RWPE1 (cell line): ENCODE data around the gene IFT74.

Experiments used
- CTCF ChIA-PET: fragments of 350-600 bp; sonication (Branson Sonifier 250); formaldehyde crosslinking; extraction: SDS; loops from one replicate; lab custom pipeline; 2021; lab: Yijun Ruan, JAX
- POLR2A ChIA-PET: fragments of 400-600 bp; formaldehyde crosslinking; extraction: SDS; loops from one replicate; lab custom pipeline; 2020; ENCODE audit warnings: antibody characterized with exemption; ENCODE audit not compliant: low non-redundant PET; lab: Yijun Ruan, JAX
- DNase-seq: peaks from one replicate; pipeline ENCODE4 v3.0.0; 2012; ENCODE audit warnings: low spot score
- H3K27ac ChIP-seq: fragments of 450-650 bp; 2 replicates; pipeline ENCODE4 v1.5.1; 2017
- TF ChIP-seq, protein P1 (sequence below): fragments of 450-650 bp; conservative IDR thresholded peaks from 2 replicates; pipeline ENCODE4 v1.5.1; 2017; ENCODE audit warnings: low read depth, mild to moderate bottlenecking

IFT74 gene

DNA sequence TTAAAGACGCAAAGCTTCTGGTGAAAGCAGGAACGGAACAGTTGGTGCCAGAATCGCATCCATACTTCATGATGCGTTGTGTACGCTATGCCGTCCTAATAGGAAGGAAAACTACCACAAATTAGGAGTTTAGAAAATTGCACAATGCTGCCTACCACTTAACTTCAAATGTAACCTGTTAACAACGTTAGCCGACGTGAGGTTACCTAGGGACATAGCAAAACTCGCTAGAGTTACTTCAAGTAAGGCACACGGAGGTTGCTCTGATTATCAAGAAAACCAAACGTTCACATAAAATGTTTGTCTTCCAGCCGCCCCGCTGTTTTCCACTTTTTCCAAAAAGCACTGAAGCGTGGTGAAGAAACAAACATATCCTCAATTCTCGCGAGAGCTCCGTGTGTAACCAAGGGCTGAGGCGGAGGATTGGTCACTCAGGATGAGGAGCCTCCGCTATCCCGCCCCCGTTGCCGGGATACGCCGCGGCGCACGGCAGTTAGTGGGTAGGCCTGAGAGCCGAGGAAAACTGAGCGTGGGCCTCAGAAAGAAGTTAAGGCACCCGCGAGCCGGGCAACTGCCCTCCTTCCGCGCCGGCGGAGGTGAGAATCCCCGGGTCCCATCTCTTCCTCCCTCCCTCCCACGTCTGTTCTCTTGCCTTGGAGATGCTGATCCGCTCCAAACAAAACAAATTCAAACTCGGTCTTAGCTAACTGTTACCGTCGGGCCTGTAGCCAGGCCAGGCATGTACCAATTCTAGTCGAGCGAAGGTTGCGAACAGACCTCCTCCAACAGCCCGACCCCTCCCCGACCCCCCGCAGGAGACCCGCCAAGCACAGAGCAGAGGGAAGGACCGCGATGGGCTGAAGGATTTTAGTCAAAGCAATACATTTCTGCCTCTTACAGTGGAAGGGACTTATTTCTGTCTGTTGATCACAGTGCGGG lies at the start of gene IFT74:
Gene IFT74 (plus strand): TSS at position 492 of the 939 bp plus-strand sequence. CDS start 5,556 bp downstream, outside the sequence.
- peak; percentile 99 for DNase-seq
- H3K27ac ChIP-seq, result peak within 1 kb of the TSS; percentile 85
- CTCF ChIA-PET, result interaction anchor here (0.6 kb wide), 1 partner anchor 60 kb away, joined by 4 read pairs; no protein-coding TSS in a partner anchor
- TF ChIP-seq, protein P1, sequence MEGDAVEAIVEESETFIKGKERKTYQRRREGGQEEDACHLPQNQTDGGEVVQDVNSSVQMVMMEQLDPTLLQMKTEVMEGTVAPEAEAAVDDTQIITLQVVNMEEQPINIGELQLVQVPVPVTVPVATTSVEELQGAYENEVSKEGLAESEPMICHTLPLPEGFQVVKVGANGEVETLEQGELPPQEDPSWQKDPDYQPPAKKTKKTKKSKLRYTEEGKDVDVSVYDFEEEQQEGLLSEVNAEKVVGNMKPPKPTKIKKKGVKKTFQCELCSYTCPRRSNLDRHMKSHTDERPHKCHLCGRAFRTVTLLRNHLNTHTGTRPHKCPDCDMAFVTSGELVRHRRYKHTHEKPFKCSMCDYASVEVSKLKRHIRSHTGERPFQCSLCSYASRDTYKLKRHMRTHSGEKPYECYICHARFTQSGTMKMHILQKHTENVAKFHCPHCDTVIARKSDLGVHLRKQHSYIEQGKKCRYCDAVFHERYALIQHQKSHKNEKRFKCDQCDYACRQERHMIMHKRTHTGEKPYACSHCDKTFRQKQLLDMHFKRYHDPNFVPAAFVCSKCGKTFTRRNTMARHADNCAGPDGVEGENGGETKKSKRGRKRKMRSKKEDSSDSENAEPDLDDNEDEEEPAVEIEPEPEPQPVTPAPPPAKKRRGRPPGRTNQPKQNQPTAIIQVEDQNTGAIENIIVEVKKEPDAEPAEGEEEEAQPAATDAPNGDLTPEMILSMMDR, result no peak
- POLR2A ChIA-PET, result interaction anchor here (0.6 kb wide), 1 partner anchor 60 kb away, joined by 3 read pairs; no protein-coding TSS in a partner anchor

DNA sequence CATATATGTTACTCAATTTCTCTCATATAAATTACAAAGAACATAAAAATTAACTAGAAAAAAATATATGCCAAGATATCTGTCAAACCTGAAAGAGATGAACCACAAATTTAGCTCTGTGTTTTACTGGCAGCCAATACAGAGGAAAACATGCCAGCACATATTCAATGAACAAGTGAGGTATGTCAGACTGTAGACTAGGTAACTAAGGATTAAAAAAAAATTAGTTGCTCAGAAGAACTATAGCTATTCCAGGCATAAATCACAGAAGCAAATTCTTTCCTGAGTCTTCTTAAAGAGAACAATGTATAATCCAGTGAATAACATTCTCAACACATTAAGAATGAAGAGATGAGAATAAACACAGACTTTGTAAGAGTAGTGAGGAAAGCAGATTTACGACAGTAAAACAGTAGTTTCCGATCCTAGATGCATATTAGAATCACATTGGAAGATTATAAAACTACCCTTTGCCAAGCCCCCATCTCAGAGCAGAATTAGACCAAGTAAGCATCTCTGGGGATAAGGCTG lies 43.0 kb upstream of the IFT74 start:
- ChIA-PET POLR2A (no interaction called here), CTCF (no interaction called here)
- H3K27ac ChIP-seq, result no peak overlapping the region
- no peak for DNase-seq
- TF ChIP-seq, protein P1, result no peak

DNA sequence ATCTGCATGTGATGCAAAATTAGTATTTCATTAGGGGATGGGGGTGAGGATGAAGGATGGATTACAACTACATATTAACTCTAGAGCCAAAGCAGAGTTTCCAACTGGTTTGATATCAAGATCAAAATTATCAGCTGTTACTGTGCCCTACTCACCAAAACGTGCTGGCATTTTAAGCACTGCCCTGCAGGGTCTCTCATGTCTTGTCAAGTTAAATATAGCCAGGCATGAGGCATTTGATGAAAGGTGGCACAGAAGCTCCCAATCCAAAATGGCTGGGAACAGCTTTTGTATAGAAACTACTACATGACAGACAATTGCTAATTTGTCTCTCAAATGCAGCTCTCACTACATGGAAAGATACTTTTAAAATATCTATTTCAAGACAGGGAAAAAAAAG lies 36.5 kb upstream of the IFT74 start:
- TF ChIP-seq, protein P1, result no peak
- H3K27ac ChIP-seq, result no peak overlapping the region
- ChIA-PET POLR2A (no interaction called here), CTCF (interaction anchor here (0.5 kb wide), 1 partner anchor 130 kb away, joined by 4 read pairs; no protein-coding TSS in a partner anchor)
- no peak for DNase-seq

DNA sequence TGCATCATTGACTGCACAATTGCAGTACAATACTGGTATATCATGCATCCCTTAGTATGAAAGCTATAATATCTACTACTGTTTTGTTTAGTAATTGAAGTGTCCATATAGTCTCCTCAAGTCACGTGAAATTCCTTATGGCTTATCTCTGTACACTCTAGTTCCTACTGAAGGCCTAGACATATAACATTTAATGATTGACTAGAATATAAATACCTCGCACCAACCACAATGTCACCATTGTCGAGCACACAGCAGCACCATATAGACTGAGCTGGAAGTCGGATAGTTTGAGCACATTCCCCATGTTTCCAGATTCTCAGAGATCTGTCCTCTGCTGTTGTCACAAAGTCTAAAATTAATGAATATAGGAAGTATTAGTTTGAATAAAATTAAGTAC lies 30.6 kb upstream of the IFT74 start:
- no peak overlapping the region for H3K27ac ChIP-seq
- no peak for DNase-seq
- ChIA-PET CTCF (no interaction called here), POLR2A (no interaction called here)
- TF ChIP-seq, protein P1, result no peak

DNA sequence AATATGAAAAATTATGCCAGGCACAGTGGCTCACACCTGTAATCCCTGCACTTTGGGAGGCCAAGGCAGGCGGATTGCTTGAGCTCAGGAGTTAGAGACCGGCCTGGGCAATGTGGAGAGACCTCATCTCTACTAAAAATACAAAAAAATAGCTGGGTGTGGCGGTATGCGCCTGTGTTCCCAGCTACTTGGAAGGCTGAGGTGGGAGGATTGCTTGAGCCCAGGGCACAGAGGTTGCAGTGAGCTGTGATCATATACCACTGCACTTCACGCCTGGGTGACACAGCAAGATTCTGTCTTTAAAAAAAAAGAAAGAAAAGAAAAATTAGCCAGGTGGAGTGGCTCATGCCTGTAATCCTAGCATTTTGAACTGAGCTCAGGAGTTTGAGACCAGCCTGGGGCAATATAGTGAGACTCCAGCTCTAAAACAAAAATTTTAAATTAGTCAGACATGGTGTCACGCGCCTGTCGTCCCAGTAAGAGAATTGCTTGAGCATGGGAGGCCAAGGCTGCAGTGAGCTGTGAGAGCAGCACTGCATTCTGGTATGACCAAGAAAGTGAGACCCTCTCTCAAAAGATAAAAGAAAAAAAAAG lies 27.2 kb upstream of the IFT74 start:
- TF ChIP-seq, protein P1, result no peak
- no peak overlapping the region for H3K27ac ChIP-seq
- no peak for DNase-seq
- ChIA-PET CTCF (no interaction called here), POLR2A (no interaction called here)

DNA sequence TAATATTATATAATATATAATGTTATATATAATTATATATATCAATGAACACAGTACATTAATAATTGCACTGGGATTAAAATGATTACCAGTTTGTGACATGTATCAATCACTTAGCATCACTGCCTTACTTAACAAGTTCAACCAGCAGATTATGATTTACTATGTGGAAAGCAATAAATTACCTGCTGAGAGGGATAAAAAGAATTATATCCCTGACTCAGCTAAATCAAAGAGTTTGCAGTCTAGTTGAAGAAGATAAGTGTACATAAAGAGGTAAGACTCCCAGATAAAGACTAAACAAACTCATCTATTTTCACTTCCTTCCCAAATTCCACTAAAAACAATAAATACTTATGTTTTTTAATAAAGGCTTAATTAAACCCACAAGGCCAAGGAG lies 20.4 kb upstream of the IFT74 start:
- H3K27ac ChIP-seq, result no peak overlapping the region
- POLR2A ChIA-PET, result no interaction called here
- TF ChIP-seq, protein P1, result no peak
- CTCF ChIA-PET, result interaction anchor here (0.6 kb wide), 1 partner anchor 13 kb away, joined by 4 read pairs; no protein-coding TSS in a partner anchor
- no peak for DNase-seq
